ENCODE data around the gene RABL6.

RABL6 gene

DNA sequence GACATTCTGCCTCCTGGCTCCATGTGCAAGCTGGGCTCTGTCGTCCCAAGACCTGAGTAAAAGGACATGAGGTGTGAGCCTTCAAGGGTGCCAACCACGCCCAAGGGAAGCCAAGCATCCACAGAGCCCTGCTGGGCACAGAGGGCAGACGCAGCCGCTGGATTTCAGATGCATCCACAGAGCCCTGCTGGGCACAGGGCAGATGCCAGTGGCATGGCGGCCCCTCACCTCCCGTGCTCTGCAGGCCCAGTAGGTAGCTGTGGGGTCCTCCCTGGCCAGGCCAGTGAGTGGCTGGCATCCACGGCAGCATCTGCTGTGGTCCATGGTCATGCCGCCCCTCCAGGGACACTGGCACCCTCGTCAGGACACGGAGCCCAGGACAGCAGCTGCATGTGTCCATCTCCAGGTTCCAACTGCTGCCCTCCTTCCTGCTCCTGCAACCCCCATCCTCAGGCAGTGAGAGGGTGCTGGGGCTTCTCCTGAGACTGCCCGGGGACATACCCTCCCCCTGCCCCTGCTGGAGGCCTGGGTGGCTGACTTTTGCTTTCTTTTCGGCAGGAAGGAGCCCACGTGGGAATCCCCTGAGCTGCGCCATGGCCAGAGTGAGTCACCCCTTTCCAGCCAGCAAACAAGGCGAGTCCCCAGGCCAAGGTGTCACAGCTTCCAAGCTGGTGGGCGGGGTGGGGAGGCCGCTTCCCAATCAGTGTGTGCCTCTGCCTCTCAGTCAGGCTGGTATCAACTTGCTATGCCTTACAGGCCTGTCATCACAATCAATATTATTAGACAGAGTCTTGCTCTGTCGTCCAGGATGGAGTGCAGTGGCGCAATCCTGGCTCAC is 74.6 kb downstream of the RABL6 start:
- TF ChIP-seq FOXP2 (optimal IDR thresholded peaks at IDR 0.05; ENCODE audit: borderline replicate concordance, extremely low read depth, extremely low read length, insufficient read depth) (peak; percentile 29), POLR2AphosphoS5 (IDR thresholded peaks at IDR 0.05; ENCODE audit: low read depth, low read length) (no peak)

DNA sequence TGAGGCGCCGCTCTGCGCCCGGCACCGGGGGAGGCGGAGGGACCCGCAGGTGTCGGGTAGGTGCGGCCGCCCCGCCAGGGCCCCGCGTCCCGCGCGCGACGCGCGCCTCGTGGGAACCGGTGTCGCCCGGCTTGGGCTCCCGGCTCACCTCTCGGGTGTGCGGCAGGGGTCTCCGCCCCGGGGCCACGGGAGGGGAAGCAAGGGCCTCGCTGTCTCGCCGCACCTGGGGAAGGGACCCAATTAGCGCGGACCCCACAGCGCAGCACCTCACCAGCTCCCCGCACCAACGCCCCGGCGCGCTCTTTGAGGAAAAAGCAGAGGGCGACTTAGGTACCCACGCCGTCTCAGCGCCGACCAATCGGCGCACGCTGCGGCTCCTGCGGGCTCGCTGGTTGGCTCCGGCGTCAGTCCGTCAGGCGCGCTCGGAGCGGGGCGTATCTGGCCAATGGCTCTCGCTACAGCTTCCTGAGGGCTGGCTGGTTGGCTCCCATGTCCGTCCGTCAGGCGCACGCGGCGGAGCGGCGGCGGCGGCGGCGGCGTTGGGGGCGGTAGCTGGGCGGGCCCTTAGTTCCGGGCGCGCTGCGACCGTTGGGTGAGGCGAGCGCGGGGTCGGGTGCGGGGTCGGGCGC is 78.3 kb downstream of the RABL6 start, which contains the start of gene TRAF2:
TSS of gene TRAF2 (plus strand) at position 567 of the 629 bp plus-strand sequence. CDS start 12,225 bp downstream, outside the sequence.
- TF ChIP-seq TAF1 (IDR thresholded peaks at IDR 0.05; ENCODE audit: borderline replicate concordance, insufficient read depth, low read length) (0 out of 2 replicates have a peak, but pooled peaks have one; percentile 24), SIN3A (IDR thresholded peaks at IDR 0.05; ENCODE audit: borderline replicate concordance, insufficient read depth, low read length) (no peak), POLR2AphosphoS5 (IDR thresholded peaks at IDR 0.05; ENCODE audit: low read depth, low read length) (peak; percentile 60)

DNA sequence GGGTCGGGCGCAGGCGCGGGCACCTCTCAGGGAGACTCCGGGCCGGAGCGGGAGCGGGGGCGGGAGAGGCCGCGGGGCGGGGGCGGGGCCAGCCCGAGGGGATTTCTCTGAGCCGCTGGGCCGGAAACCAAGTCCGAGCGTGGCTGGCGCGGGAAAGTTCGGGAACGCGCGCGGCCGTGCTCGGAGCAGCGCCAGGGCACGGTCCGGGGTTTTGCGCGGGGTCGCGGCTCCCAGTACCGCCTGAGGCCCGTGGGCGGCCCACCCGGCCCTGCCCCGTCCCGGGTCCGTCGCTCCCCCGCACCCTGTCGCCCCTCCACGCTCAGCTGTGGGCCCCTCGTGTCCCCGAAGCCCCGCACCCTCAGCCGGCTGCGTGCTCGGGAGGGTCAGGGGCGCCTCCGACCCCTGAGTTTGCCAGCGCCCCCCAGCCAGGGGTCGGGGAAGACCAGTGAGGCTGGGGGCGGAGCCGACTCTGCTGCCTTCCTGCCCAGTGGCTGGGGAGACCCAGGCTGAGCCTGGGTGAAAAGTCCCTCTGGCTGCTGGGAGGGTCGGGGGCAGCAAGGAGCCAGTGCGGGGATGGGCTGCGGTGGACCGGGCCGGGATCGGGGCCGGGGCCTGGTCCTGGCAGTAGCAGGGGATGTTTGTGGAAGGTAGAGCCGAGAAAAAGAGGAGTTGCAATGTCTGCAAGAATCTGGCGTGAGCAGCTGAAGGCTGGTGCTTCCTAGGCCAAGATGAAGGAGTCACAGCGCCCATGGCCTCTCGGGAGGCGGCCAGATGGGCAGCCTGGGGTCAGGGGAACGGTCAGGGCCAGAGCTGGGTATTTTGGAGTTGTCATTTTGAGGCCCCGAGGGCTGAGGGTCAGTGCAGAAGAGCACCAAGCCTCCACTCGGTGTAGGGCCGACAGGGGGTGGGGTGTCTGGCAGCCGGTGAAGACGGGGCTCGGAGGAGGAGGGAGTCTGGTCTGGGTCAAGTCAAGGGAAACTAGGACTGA is 79.2 kb downstream of the RABL6 start:
- TF ChIP-seq POLR2AphosphoS5 (IDR thresholded peaks at IDR 0.05; ENCODE audit: low read depth, low read length) (no peak), FOXP2 (optimal IDR thresholded peaks at IDR 0.05; ENCODE audit: borderline replicate concordance, extremely low read depth, extremely low read length, insufficient read depth) (peak; percentile 12)
- TF ChIP-seq, protein P1, sequence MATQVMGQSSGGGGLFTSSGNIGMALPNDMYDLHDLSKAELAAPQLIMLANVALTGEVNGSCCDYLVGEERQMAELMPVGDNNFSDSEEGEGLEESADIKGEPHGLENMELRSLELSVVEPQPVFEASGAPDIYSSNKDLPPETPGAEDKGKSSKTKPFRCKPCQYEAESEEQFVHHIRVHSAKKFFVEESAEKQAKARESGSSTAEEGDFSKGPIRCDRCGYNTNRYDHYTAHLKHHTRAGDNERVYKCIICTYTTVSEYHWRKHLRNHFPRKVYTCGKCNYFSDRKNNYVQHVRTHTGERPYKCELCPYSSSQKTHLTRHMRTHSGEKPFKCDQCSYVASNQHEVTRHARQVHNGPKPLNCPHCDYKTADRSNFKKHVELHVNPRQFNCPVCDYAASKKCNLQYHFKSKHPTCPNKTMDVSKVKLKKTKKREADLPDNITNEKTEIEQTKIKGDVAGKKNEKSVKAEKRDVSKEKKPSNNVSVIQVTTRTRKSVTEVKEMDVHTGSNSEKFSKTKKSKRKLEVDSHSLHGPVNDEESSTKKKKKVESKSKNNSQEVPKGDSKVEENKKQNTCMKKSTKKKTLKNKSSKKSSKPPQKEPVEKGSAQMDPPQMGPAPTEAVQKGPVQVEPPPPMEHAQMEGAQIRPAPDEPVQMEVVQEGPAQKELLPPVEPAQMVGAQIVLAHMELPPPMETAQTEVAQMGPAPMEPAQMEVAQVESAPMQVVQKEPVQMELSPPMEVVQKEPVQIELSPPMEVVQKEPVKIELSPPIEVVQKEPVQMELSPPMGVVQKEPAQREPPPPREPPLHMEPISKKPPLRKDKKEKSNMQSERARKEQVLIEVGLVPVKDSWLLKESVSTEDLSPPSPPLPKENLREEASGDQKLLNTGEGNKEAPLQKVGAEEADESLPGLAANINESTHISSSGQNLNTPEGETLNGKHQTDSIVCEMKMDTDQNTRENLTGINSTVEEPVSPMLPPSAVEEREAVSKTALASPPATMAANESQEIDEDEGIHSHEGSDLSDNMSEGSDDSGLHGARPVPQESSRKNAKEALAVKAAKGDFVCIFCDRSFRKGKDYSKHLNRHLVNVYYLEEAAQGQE (IDR thresholded peaks at IDR 0.05; ENCODE audit: insufficient read depth in 1 of 2, low read depth in 2 of 2, low read length in 2 of 2), result no peak

DNA sequence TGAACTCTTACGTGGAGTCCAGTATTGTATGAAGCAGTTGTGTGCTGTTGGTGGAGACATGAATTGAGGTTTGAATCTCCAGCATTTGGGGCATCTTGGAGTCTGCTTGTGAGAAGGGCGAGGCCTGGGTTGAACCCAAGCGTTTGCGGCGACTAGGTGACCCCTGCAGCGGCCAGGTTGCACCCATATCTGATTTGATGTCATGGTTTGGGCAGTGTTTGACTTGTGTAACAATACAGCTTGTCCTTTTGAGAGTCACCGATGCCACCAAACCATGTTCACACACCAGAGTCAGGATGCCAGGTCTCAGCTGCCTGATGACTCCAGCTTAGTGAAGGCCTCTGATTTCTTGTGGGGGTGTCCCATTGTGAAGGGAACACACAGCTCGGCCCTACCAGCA is 80.7 kb downstream of the RABL6 start:
- TF ChIP-seq TAF1 (IDR thresholded peaks at IDR 0.05; ENCODE audit: borderline replicate concordance, insufficient read depth, low read length) (no peak), SIN3A (IDR thresholded peaks at IDR 0.05; ENCODE audit: borderline replicate concordance, insufficient read depth, low read length) (no peak), FOXP2 (optimal IDR thresholded peaks at IDR 0.05; ENCODE audit: borderline replicate concordance, extremely low read depth, extremely low read length, insufficient read depth) (no peak), POLR2AphosphoS5 (IDR thresholded peaks at IDR 0.05; ENCODE audit: low read depth, low read length) (no peak)
- TF ChIP-seq, protein P1 (IDR thresholded peaks at IDR 0.05; ENCODE audit: insufficient read depth in 1 of 2, low read depth in 2 of 2, low read length in 2 of 2), result no peak

DNA sequence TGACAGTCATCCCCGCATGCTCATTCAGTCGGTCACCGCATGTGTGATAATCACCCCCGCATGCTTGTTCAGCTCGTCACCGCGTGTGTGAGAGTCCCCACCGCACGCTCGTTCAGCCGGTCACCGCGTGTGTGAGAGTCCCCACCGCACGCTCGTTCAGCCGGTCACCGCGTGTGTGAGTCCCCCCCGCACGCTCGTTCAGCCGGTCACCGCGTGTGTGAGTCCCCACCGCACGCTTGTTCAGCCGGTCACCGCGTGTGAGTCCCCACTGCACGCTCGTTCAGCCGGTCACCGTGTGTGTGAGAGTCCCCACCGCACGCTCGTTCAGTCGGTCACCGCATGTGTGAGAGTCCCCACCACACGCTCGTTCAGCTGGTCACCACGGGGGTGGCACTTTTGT is 82.1 kb downstream of the RABL6 start:
- TF ChIP-seq, protein P1 (IDR thresholded peaks at IDR 0.05; ENCODE audit: insufficient read depth in 1 of 2, low read depth in 2 of 2, low read length in 2 of 2), result no peak
- TF ChIP-seq POLR2AphosphoS5 (IDR thresholded peaks at IDR 0.05; ENCODE audit: low read depth, low read length) (no peak), FOXP2 (optimal IDR thresholded peaks at IDR 0.05; ENCODE audit: borderline replicate concordance, extremely low read depth, extremely low read length, insufficient read depth) (no peak), TAF1 (IDR thresholded peaks at IDR 0.05; ENCODE audit: borderline replicate concordance, insufficient read depth, low read length) (no peak), SIN3A (IDR thresholded peaks at IDR 0.05; ENCODE audit: borderline replicate concordance, insufficient read depth, low read length) (no peak)

Data from PFSK-1 (cell line).